ENCODE results near the gene SELENOF.
"Not testable (repeated sequence)": the region's sequence is repeated elsewhere in the genome, so short reads cannot be mapped to it uniquely, and the experiment has no call there.

The SELENOF gene

DNA sequence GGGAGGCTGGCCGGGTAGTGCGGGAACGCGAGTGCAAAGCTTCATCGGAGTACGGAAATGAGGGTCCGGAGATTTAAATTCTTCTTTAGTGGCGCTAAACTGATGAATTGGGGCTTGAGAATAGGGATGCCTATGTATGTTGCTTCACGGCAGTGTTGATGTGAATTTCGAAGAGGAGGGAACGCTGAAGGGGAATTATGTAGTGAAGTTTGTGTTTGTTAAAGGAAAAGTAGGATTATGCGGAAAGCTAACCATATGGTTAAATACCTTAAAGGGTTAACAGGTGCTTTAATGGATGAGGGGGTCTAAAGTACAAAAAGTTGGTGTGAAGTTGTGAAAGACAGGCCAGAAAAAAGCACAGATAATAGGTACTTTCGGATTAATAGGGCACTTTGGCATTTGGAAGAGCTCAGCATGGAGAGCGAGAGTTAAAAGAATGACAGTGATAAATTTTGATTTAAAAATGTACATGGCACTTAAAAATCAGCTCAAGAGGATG is 1.9 kb upstream of the SELENOF start:
- no peak for DNase-seq (ENCODE audit: low spot score)

DNA sequence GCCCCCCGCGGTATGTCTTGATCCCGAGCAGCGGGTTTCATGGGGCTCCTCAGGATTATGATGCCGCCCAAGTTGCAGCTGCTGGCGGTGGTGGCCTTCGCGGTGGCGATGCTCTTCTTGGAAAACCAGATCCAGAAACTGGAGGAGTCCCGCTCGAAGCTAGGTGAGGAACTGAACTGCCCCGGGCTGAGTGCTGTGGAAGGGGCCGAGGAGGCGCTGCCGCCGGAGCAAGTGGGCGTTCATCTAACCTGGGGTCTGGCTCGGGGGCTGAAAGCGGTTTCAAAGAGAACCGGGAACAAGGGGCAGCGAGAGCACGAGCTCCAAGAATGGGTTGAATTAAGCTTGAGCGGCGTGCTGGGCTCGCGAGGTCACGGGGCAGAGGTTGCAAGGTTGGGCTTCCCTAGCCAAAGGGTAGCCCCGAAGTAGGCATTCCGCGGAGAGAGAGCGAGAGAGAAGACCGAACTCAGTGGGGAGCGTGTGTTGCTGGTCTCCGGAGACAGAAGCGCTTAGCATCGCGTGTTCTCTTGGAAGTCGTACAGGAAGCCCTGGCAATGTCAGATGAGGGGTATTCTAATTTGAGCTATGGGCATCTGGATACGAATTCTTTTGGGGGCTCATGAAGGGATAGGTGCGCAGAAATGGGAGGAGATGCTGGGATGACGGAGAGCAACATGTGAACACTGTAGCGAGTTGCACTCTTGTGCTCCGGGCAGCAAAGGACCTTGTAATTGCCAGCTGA is 1.2 kb upstream of the SELENOF start:
- peak; percentile 75 for DNase-seq (ENCODE audit: low spot score)

DNA sequence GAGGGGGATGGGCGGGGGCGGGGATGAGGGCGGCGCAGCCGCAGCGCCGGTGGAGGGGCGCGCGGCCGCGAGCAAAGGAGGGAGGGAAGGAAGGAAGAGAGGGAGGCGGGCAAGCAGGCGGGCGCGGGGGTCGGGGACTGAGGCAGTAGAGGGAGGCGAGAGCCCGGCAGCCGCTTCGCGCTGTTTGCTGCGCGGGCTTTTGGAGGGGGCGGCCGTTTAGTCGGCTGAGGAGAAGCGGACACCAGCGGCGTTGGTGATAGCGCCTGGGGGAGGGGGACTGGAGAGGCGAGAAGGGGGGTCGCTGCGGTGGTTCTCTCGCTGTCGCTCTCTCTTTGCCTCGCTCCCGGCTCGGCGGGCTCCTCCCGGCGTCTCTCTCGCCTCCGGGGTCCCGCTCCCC is 673 bp upstream of the SELENOF start, which contains the start of gene HS2ST1:
Gene HS2ST1 (plus strand): TSS at position 35 of the 397 bp plus-strand sequence.
- DNase-seq (ENCODE audit: low spot score) = no peak

DNA sequence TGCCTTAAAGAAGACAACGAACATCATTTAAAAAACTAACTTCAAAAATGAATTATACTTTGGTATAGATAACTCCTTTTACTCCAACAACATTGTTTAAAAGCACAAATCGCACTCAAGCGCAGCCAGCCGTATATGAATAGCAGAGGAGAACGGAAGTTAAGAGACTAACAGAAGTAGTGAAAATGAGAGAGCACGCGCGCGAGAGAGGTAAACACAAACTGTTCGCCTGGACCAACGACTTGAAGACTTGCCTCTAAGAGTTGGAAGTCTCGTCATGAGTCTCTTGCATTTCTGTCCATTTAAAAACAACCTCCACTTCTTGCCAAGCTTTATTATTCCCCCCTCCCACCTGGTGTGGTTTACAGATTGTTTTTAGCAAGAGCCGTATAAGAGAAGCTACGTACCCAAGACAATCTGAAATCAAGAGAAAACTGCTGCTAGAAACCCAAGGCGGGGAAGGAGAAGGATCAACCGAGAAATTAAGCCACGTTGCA is 479 bp downstream of the SELENOF start:
- DNase-seq (ENCODE audit: low spot score) = no peak

DNA sequence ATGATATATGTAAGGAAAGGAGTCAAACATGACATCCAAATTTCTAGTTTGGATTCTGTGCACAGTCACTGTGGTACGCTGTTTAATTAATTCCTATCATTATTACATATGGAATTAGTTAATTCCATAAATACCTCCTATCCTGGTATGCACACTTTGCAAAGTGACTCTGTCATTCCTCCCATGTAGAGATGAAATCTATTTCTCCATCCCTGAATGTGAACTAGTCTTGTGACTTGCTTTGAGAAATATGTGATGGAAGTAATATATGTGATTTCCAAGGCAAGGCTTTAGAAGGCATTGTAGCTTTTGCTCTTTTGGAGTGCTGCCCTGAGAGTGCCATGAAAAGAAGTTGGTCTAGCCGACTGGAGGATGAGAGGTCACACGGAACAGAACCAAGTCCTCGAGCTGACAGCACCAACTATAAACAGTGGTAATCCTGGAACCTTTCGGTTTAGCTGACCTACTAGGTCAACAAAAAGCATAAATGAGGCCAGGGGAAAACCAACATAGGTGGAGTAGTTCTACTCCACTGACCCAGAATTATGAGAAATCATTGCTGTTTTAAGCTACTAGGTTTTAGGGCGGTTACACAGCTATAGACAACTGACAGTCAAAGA is 1.5 kb downstream of the SELENOF start:
- no peak for DNase-seq (ENCODE audit: low spot score)

DNA sequence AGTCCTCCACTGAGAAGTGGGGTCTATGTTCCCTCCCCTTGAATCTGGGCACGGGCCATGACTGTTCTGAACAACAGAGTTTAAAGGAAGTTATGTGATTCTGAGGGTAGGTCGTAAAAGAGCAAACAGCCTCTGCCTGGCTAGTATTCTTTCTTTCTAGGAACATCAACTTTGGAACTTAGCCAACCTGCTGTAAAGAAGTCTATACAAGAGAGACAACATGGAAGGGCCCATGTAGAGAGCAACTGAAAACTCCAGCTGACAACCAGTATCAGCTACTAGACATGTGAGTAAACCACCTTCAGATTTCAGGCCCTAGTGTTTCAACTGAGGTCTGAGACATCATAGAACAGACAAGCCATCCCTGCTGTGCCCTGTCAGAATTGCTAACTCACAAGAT is 7.5 kb downstream of the SELENOF start:
- DNase-seq (ENCODE audit: low spot score) = no peak

DNA sequence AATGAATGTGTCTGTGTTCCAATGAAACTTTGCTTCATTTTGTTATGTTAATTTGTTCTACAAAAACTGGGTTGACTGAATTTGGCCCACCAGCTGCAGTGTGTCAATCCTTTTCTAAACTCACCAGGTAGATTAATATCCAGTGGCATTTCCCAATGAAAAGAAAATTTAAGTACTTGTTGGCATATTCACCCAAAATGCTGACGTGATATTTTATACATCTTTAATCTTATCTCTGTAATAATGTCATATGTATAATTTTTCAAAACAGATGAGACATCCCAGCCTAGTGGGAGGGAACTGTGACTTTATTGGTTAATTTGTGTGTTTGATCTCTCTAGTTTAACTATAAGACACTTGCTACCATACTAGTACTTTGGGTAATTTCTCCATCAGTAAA is 8.1 kb downstream of the SELENOF start:
- DNase-seq (ENCODE audit: low spot score) = no peak

DNA sequence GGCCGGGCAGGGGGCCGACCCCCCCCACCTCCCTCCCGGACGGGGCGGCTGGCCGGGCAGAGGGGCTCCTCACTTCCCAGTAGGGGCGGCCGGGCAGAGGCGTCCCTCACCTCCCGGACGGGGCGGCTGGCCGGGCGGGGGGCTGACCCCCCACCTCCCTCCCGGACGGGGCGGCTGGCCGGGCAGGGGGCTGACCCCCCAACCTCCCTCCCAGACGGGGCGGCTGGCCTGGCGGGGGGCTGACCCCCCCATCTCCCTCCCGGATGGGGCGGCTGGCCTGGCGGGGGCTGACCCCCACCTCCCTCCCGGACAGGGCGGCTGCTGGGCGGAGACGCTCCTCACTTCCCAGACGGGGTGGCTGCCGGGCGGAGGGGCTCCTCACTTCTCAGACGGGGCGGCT is 14.5 kb downstream of the SELENOF start:
- not testable (repeated sequence) for DNase-seq (ENCODE audit: low spot score)

DNA sequence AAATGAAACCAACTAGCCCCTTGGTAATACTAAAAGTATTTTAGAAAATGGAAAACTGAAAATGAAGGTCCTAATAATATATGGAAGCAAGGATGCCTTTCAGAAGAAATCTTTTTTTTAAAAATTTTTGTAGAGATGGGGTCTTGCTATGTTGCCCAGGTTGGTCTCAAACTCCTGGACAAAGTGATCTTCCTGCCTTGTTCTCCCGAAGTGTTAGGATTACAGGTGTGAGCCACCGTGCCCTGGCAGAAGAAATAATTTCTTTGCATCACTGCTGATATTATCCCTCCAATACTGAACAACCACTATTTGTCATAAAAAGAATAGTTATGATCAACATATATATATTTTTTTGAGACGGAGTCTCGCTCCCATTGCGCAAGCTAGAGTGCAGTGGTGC is 25.6 kb downstream of the SELENOF start:
- no peak for DNase-seq (ENCODE audit: low spot score)

DNA sequence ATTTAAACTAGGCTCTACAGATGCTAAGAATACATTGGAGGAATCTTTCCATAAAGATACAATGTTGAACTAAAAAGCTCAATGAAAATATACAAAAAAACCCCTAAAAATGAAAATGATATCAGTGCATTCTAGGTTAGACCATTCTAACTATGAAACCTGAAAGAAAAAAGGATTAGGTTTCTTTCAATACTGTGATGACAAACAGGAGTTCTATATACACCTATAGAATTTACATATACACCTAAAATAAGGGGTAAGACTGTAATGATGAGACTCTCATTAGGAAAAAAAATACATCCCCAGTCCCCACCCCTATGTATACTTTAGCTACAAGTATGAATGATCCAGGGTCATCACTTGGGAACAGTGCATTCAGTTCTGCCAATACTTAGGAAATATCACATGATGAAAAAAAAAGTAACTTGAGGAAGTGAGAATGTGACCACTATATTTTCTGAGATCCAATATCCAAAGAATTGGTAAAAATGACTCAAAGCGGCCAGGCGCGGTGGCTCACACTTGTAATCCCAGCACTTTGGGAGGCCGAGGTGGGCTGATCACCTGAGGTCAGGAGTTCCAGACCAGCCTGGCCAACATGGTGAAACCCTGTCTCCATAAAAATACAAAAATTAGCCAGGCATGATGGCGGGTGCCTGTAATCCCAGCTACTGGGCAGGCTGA is 26.3 kb downstream of the SELENOF start:
- no peak for DNase-seq (ENCODE audit: low spot score)

DNA sequence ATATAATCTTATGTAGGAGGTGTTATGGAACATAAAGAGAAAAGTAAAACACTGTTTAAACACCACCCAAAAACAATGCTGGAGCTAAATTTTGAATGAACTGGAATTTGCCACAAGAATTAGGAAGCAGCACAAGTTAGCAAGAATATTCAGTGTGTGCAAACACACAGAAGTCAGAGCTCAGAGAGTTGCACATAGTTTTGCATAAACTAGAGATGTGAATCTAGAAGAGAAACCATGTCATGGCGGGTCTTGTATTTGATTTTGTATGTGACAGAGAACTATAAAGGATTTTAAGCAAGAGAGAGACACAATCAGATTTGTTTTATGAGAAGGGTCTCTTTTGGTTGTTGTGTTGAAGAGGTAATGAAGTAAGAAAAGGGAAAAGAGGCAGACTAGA is 38.2 kb downstream of the SELENOF start:
- DNase-seq (ENCODE audit: low spot score) = no peak

DNA sequence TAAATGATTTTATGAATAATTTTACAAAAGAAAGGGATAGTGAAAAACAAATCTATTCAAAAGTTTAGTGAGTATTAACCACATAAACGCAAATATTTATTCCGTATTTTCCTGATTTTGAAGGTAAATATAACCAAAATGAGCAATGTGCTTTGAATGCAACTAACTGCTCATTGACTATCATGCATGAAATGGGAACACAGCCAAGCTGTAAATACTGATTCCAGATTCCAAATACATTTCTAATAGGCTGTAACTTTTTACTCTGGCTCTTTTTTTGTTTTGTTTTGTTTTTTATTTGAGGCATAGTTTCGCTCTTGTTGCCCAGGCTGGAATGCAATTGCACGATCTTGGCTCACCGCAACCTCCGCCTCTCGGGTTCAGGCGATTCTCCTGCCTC is 41.8 kb downstream of the SELENOF start:
- DNase-seq (ENCODE audit: low spot score) = no peak

DNA sequence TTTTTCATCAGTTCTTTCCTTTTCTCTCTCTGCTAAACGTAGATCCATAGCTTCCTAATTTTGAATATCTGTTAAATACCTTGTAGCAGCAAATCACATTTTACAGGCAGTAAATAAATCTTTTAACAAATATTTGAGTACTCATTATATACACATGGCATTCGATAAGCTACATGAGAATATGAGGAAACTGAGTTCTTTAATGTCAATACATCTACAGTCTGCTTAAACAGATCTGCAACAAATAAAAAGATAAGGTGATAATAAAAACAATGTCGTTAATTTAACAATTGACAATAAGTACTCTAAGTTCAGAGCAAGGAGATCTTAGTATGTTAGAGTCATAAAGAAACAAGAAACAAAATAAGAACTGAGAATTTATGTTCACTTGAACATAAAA is 42.9 kb downstream of the SELENOF start:
- no peak for DNase-seq (ENCODE audit: low spot score)

DNA sequence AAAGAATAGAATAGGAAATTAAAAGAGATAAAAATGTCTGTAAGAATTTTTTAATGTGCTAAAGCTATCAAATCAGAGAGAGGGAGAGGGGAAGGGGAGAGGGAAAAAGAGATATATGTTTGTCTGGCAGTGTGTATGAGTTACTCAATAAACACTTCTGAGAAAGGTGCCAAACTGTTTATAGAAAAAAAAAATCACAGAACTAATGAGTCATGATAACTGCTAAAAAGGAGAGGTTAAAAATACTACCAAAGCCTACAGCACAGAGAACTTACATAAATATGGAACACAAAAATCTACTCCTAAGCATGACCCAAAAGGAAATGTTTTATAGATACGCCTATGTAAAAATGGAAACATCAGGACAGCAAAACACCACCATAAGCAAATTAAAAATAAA is 45.4 kb downstream of the SELENOF start:
- DNase-seq (ENCODE audit: low spot score) = no peak

DNA sequence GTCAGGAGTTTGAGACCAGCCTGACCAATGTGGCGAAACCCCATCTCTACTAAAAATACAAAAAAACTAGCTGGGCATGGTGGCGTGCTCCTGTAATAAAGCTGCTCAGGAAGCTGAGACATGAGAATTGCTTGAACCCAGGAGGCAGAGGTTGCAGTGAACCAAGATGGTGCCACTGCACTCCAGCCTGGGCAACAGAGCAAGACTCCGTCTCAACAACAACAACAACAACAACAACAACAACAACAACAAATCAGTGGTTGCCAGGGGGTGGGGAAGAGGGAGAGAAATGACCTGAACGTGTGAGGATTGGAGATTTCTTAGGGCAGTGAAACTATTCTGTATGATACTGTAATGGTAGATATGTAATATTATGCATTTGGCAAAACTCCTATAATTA is 46.6 kb downstream of the SELENOF start:
- not testable (repeated sequence) for DNase-seq (ENCODE audit: low spot score)

DNA sequence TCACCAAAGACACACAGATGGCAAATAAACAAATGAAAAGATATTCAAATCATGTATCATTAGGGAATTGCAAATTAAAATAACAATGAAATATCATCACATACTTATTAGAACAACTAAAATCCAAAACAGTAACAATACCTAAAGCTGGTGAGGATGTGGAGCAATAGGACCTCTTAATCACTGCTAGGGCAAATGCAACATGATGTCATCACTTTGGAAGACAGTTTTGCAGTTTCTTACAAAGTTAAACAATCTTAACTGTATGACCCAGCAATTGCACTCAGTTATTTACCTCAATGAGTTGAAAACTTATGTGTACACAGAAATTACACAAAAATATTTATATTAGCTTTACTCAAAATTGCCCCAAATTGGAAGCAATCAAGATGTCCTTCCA is 47.3 kb downstream of the SELENOF start:
- no peak for DNase-seq (ENCODE audit: low spot score)

DNA sequence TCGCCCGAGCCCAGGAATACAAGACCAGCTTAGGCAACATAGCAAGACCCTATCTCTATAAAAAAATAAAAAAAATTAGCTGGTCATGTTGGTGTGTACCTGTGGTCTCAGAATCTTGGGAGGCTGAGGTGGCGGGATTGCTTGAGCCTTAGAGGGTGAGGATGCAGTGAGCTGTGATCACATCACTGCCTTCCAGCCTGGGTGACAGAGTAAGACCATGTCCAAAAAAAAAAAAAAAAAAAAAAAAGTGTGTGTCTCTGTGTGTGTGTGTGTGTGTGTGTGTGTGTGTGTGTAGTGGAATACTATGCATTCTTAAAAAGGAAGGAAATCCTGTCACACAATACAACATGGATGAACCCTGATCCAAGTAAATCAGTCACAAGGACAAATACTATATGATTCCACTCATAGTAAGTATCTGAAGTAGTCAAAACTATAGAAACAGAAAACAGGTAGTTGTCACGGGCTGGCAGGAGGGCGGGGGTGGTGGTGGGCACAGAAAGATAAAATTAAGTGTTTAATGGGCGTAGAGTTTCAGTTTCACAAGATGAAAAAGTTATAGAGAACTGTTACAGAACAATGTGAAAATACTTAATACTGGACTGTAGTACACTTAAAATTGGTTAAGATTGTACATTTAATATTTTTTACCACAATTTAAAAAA is 47.8 kb downstream of the SELENOF start:
- no peak for DNase-seq (ENCODE audit: low spot score)

DNA sequence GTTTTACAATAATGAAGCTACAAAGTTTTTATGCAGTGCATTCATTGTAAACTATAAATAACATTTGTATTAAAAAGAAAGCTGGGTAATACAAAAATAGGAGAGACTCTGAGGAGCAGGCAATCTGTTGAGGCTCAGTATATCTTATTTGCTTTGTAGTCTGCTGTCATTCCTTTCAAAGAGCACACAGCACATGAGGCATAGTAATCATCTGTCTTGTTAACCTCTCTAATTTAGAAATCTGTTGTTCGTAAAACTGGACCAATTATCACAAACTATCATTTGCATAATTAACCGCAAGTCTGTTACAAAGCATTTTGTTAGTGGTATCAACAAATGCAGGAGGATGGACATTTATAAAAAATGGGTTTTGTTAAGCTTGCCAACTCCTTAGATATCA is 51.0 kb downstream of the SELENOF start:
- DNase-seq (ENCODE audit: low spot score) = no peak

DNA sequence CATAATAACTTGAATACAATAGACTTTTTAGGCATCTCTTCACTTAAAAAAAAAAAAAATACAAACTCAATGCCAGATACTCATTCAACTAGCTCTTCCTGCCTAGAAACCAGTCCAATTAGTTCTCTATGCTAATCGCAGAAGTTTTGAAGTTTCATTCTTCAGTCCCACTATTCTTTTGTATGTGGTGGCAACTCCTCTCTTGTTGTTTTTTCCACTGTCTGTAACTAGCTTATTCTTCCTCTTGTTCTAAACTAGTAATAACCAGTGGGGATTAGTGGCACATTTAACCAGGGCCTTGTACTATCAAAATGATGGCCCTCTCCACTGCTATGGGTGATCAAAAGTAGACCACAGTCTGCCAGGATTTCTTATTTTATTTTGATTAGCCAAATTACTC is 52.5 kb downstream of the SELENOF start:
- DNase-seq (ENCODE audit: low spot score) = no peak

DNA sequence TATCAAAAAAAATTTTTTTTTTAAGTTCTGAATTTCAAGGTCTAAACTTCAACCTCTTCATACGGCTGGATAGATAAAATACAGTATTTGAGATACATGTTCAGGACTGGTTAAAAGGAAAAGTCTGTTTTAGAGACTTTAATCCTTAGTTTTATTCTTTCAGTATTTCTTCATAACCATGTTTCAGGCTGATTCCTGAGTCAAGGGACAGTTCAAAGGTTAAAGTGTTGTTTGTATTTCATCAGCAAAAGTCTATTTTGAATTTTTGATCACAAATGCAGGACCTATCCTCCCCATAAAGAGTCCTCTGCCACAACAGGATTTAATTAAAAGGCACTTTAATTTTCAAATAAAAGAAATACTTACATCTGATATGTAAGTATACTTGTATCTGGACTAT is 53.5 kb downstream of the SELENOF start:
- DNase-seq (ENCODE audit: low spot score) = no peak

DNA sequence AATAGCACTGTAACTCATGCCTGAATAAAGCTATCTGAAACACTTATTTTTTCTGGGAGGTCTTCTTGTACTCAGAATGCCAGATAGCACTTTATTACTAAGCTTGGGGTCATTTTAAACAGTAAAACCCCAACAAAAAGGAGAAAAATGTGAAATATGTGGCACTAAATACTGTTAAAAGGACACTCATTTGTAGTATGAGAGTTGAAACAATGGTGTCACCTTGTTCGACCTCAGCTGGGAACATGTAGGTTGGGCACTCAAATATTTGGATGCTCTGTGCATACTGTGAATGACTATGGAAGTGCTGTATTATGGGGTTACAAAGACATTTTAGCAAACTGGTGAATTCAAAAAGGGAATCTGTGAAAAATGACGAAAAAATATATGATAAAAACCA is 53.9 kb downstream of the SELENOF start:
- DNase-seq (ENCODE audit: low spot score) = no peak

DNA sequence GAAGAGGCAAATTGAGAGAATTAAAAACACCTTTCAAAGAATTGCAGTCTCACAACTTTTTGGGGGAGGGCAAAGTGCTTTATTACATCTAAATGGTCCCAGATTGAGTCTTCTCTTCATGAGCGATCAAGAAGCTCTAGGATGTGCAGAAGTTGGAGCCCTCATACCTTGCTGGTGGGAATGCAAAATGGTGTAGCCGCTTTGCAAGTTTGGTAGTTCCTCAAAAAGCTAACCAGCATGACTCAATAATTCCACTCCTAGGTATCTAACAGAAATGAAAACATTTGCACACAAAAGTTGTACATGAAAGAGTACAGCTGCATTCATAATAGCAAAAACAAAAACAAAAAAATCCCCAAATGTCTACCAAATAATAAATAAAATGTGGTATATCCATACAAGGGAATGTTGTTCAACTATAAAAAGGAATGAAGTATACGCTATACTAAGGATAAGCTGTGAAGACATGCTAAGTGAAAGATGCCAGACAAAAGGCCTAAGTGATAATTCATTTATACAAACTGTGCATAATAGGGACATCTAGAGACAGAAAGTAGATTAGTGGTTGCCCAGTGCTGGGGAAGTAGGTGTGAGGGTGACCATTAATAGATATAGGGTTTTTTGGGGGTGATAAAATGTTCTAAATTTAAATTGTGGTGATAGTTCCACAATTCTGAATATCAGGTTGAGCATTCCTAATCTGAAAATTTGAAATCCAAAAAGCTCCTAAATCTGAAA is 55.2 kb downstream of the SELENOF start:
- no peak for DNase-seq (ENCODE audit: low spot score)
